ENCODE measurements around the gene IQSEC1. TPM values are rescaled to one million over a fixed set of nuclear protein-coding genes. Genes with fewer than 3 reads are reported as not detected.
A peak's percentile ranks its signal among the peaks of the same experiment; 100 is the strongest.

Gene IQSEC1
- total RNA-seq, 4 donors from 2014 or later: 24.0 to 43.0 (median 31.8) TPM

DNA sequence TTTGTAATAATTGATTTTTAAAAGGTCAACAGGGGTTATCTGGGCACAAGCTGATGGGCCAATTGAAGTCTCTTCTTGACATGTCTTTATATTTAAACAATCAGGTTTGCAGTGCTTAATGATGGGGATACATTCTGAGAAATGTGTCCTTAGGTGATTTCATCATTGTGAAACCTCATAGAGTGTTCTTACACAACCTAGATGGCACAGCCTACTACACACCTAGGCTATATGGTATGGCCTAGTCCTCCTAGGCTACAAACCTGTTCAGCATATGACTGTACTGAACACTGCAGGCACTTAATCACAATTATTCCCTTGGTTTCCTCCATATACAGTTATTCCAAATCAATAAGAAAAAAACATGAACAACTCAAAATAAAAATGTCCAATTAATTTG, 75.8 kb downstream of the IQSEC1 start:
- Histone ChIP-seq H3K9me3 (no peaks in the 10 kb centered on the region), H3K4me3 (no peak overlapping the region), H3K36me3 (no peaks in the 10 kb centered on the region), H3K27ac (no peak overlapping the region), H3K27me3 (no peaks in the 10 kb centered on the region), H3K4me1 (peaks cover 5 to 35% (median 21%) of the 10 kb centered on the region in 4 donors)
- TF ChIP-seq EP300 (IDR thresholded peaks at IDR 0.05; ENCODE audit: low read depth): no peak
- TF ChIP-seq POLR2A (IDR thresholded peaks at IDR 0.05): no peak
- TF ChIP-seq, protein P1, sequence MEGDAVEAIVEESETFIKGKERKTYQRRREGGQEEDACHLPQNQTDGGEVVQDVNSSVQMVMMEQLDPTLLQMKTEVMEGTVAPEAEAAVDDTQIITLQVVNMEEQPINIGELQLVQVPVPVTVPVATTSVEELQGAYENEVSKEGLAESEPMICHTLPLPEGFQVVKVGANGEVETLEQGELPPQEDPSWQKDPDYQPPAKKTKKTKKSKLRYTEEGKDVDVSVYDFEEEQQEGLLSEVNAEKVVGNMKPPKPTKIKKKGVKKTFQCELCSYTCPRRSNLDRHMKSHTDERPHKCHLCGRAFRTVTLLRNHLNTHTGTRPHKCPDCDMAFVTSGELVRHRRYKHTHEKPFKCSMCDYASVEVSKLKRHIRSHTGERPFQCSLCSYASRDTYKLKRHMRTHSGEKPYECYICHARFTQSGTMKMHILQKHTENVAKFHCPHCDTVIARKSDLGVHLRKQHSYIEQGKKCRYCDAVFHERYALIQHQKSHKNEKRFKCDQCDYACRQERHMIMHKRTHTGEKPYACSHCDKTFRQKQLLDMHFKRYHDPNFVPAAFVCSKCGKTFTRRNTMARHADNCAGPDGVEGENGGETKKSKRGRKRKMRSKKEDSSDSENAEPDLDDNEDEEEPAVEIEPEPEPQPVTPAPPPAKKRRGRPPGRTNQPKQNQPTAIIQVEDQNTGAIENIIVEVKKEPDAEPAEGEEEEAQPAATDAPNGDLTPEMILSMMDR (IDR thresholded peaks at IDR 0.05): no peak
- TF ChIP-seq POLR2AphosphoS5 (IDR thresholded peaks at IDR 0.05): no peak
- in situ Hi-C loops (cut with MboI; ENCODE audit: low pct_ligation_motif_present in 1 of 4, low pct_unique_long_range_greater_than_20kb in 1 of 4, low sequenced_read_pairs in 3 of 4): no loop called here
- no peak for DNase-seq
- intact Hi-C loops (cut with DNase I; ENCODE audit: low total_unique reads): no loop called here

DNA sequence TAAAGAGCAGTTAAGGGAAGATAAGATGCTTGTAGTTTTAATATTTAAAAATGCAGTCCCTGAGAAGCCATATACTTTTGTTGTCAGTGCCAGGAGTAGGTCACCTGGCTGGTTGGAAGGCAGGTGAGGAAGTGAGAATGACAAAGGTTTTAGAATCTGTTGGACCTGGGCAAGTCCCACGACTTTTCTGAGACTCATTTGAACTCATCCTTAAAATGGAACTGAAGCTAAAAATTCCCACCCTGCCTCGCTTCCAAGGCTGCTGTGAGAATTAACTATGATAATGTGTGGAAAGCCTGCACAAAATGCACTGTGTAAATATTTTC, 77.1 kb downstream of the IQSEC1 start:
- H3K4me1 ChIP-seq: peaks cover 5 to 35% (median 21%) of the 10 kb centered on the region in 4 donors
- in situ Hi-C loops (cut with MboI; ENCODE audit: low pct_ligation_motif_present in 1 of 4, low pct_unique_long_range_greater_than_20kb in 1 of 4, low sequenced_read_pairs in 3 of 4) (no loop called here), intact Hi-C loops (cut with DNase I; ENCODE audit: low total_unique reads) (no loop called here)
- H3K4me3 ChIP-seq: no peak overlapping the region
- no peaks in the 10 kb centered on the region for H3K9me3 ChIP-seq
- peak overlapping the region; percentile 42 to 91 (median 89) for H3K27ac ChIP-seq
- no peak for TF ChIP-seq POLR2A (IDR thresholded peaks at IDR 0.05)
- TF ChIP-seq POLR2AphosphoS5 (IDR thresholded peaks at IDR 0.05): no peak
- TF ChIP-seq, protein P1 (IDR thresholded peaks at IDR 0.05): no peak
- no peak for TF ChIP-seq EP300 (IDR thresholded peaks at IDR 0.05; ENCODE audit: low read depth)
- no peaks in the 10 kb centered on the region for H3K27me3 ChIP-seq
- DNase-seq: peak; percentile 5
- WGBS, 2 donors (ENCODE audit: low coverage in 1 of 2): 33 to 35% methylated on average over 2 of the region's 2 CpGs
- H3K36me3 ChIP-seq: no peaks in the 10 kb centered on the region

DNA sequence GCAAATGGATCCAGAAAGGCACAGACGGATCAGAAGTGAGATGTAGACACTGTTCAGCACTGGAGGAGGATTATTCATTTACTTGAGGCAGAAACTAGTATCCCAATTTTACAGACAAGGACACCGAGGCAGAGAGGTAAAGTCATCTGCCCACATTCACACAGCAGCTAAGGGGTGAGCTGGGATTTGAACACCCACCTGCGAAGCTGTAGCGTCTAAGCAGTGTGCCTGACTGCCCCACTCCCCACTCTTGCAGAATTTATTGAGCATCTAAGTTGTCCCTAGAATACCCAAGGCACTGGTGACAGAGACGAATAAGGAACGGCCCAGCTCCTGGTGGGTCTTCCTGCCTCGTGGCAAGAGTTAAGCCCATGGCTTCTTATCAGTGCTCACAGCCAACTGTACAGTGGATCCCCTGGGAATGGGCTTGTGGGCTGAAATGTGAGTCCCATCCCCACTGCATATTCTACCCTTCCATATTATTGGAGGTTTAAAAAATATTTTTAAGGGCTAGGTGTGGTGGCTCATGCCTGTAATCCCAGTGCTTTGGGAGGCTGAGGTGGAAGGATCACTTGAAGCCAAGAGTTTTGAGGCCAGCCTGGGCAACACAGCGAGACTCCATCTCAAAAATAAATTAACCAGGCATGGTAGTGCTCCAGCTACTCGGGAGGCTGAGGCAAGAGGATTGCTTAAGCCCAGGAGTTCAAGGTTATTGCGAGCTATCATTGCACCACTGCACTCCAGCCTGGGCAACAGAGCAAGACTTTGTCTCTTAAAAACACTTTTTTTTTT, 77.6 kb downstream of the IQSEC1 start:
- peak overlapping the region; percentile 88 to 91 (median 89) for H3K27ac ChIP-seq
- intact Hi-C loops (cut with DNase I; ENCODE audit: low total_unique reads) (no loop called here), in situ Hi-C loops (cut with MboI; ENCODE audit: low pct_ligation_motif_present in 1 of 4, low pct_unique_long_range_greater_than_20kb in 1 of 4, low sequenced_read_pairs in 3 of 4) (no loop called here)
- H3K4me1 ChIP-seq: peaks cover 5 to 35% (median 21%) of the 10 kb centered on the region in 4 donors
- DNase-seq: peak; percentile 7
- TF ChIP-seq POLR2A (IDR thresholded peaks at IDR 0.05) (no peak), EP300 (IDR thresholded peaks at IDR 0.05; ENCODE audit: low read depth) (no peak), POLR2AphosphoS5 (IDR thresholded peaks at IDR 0.05) (no peak)
- TF ChIP-seq, protein P1 (IDR thresholded peaks at IDR 0.05): no peak
- H3K27me3 ChIP-seq: no peaks in the 10 kb centered on the region
- WGBS, 2 donors (ENCODE audit: low coverage in 1 of 2): 71 to 73% methylated on average over 3 to 10 of the region's 10 CpGs
- H3K4me3 ChIP-seq: peak overlapping the region in 1 of 4 donors; percentile 78
- H3K9me3 ChIP-seq: no peaks in the 10 kb centered on the region
- H3K36me3 ChIP-seq: no peaks in the 10 kb centered on the region

DNA sequence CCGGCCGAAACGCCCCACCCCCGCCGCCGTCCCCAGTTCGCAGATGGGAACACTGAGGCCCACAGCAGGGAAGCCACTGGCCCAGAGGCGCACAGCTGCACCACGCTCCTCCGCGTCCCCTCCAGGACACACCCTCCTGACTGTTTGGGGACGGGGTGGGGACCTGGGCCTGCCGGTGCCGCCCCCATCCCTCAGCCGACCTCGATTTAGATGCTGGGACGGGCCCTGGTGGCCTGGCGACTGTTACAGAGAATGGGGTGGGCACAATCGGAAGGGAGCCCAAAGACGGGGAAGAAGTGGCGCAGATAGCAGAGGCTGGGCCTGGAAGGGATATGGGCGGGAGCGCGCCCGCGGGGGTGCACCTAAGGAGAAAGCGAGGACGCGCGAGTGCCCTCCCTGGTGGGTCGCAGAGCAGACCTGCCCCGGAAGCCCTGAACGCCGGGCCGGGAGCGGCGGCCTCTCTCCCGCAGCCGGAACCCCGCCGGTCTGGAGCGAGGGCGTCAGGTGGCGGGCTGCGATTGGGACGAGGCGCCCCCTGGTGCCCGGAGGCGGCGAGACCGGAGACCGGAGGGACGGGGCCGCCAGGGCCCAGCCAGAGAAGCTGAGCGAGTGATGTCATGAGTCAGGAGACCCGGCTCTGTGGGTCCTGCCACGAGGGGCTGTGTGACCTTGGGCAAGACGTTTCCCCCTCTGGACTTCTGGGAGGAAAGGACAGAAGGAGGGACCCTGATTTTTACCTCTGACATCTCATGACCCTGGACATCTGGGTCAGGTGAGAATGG, 78.4 kb downstream of the IQSEC1 start:
- in situ Hi-C loops (cut with MboI; ENCODE audit: low pct_ligation_motif_present in 1 of 4, low pct_unique_long_range_greater_than_20kb in 1 of 4, low sequenced_read_pairs in 3 of 4): no loop called here
- peak; percentile 81 to 91 (median 90) for TF ChIP-seq POLR2AphosphoS5 (IDR thresholded peaks at IDR 0.05)
- no peak for TF ChIP-seq EP300 (IDR thresholded peaks at IDR 0.05; ENCODE audit: low read depth)
- TF ChIP-seq, protein P1 (IDR thresholded peaks at IDR 0.05): peak; percentile 90 to 97 (median 92)
- TF ChIP-seq POLR2A (IDR thresholded peaks at IDR 0.05): peak; percentile 90
- Histone ChIP-seq H3K27ac (peak overlapping the region; percentile 88 to 91 (median 89)), H3K9me3 (no peaks in the 10 kb centered on the region), H3K27me3 (no peaks in the 10 kb centered on the region), H3K4me1 (peaks cover 5 to 34% (median 20%) of the 10 kb centered on the region in 4 donors), H3K4me3 (peak overlapping the region; percentile 51 to 80 (median 72)), H3K36me3 (no peaks in the 10 kb centered on the region)
- WGBS, 2 donors (ENCODE audit: low coverage in 1 of 2): 1% methylated on average over 46 of the region's 58 CpGs; no CpG with 5 or more reads in 1 of the 2 donors
- DNase-seq: peak; percentile 93
- intact Hi-C loops (cut with DNase I; ENCODE audit: low total_unique reads): no loop called here

All from transverse colon (tissue), 4 donors.